Measurements from ENCODE around the gene DEF6.

DEF6 gene

GRCh38 chr6:35297601-35298481 lies at the start of gene DEF6:
DEF6 (plus strand) TSS chr6:35297818; CDS start chr6:35297857, 39 bp downstream.
- Mint-ChIP-seq H3K9me3 (no peaks in the 10 kb centered on the region), H3K4me3 (peak within 1 kb of the TSS; percentile 92), H3K27me3 (no peaks in the 10 kb centered on the region), H3K36me3 (ENCODE audit: low read depth) (peaks cover 34% of the 10 kb centered on the region), H3K4me1 (ENCODE audit: low read depth) (peaks cover 48% of the 10 kb centered on the region), H3K27ac (peak within 1 kb of the TSS; percentile 97)

GRCh38 chr6:35248300-35248699 lies 49.3 kb upstream of the DEF6 start:
- Mint-ChIP-seq H3K4me3 (no peak overlapping the region), H3K27me3 (no peaks in the 10 kb centered on the region), H3K36me3 (ENCODE audit: low read depth) (peaks cover 5% of the 10 kb centered on the region), H3K4me1 (ENCODE audit: low read depth) (peaks cover 14% of the 10 kb centered on the region), H3K27ac (peak overlapping the region; percentile 36), H3K9me3 (no peaks in the 10 kb centered on the region)

GRCh38 chr6:35248965-35249364 lies 48.7 kb upstream of the DEF6 start:
- H3K4me3 Mint-ChIP-seq = no peak overlapping the region
- no peaks in the 10 kb centered on the region for H3K9me3 Mint-ChIP-seq
- H3K27me3 Mint-ChIP-seq = no peaks in the 10 kb centered on the region
- H3K27ac Mint-ChIP-seq = no peak overlapping the region
- peaks cover 14% of the 10 kb centered on the region for H3K4me1 Mint-ChIP-seq (ENCODE audit: low read depth)
- H3K36me3 Mint-ChIP-seq (ENCODE audit: low read depth) = peaks cover 5% of the 10 kb centered on the region

DNA sequence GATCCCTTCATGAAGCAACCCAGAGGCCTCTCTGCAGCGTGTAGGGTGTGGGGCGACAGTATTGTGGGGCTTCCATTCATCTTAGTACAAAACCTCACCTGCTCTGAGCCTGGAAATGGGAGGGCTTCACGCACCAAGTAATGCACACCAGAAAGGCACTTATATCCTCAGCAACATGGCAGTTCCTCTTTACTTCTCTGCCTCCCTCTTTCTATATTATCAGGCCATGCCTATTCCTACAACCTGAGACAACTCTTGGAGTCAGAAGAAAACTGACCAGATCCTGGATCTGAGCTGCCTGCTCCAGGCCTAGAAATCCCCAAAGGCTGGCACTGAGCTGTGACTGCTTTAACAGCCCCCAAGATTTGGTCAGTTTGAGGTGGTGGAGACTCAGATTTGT lies 45.7 kb upstream of the DEF6 start:
- Mint-ChIP-seq H3K4me1 (ENCODE audit: low read depth) (peaks cover 14% of the 10 kb centered on the region), H3K27ac (no peak overlapping the region), H3K36me3 (ENCODE audit: low read depth) (no peaks in the 10 kb centered on the region), H3K27me3 (no peaks in the 10 kb centered on the region), H3K9me3 (no peaks in the 10 kb centered on the region), H3K4me3 (no peak overlapping the region)

DNA sequence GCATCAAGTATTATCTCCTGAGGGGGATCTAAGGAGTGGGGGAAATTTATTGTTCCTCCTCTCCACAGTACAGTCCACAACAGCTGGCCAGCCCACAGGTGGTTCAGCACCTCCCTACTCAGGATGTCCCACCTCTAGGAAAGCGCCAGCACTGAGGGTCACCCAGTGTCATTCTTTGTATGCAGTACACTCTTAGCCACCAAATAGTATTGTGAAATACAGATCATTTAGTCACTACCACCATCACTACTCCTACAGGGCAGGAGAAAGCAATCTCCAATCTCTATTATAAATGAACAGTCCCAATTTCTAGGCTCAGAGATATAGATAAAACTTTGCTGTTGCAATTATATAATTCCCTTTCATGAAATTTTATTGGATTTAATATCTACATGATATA lies 44.4 kb upstream of the DEF6 start:
- Mint-ChIP-seq H3K27ac (peak overlapping the region; percentile 17), H3K9me3 (no peaks in the 10 kb centered on the region), H3K4me3 (no peak overlapping the region)

DNA sequence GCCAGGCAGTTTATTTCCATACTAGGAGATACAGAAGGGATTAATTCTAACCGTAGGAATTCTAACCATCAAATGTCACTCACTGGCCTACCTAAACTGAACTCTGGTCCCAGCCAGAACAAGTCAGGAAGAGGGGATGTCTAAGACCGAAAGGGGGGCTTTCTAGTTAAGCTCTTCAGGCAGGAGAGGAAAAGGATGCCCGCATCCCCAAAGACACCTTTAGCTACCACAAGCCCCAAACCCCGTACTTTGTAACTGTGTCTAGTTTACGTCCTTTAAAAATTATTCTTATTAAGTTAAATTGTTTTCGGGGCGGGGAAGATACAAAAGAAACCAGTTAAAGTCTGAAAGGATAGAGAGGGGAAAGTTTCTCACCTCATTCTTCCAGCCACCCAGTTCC lies 39.3 kb upstream of the DEF6 start:
- peak overlapping the region; percentile 97 for H3K4me3 Mint-ChIP-seq
- H3K27me3 Mint-ChIP-seq = no peaks in the 10 kb centered on the region
- H3K27ac Mint-ChIP-seq = peak overlapping the region; percentile 90
- H3K36me3 Mint-ChIP-seq (ENCODE audit: low read depth) = no peaks in the 10 kb centered on the region
- H3K4me1 Mint-ChIP-seq (ENCODE audit: low read depth) = peaks cover 42% of the 10 kb centered on the region
- no peaks in the 10 kb centered on the region for H3K9me3 Mint-ChIP-seq

More for the DNA sequence above, 44.4 kb upstream of the DEF6 start:
- H3K27me3 Mint-ChIP-seq = no peaks in the 10 kb centered on the region
- no peaks in the 10 kb centered on the region for H3K36me3 Mint-ChIP-seq (ENCODE audit: low read depth)
- peaks cover 12% of the 10 kb centered on the region for H3K4me1 Mint-ChIP-seq (ENCODE audit: low read depth)

DNA sequence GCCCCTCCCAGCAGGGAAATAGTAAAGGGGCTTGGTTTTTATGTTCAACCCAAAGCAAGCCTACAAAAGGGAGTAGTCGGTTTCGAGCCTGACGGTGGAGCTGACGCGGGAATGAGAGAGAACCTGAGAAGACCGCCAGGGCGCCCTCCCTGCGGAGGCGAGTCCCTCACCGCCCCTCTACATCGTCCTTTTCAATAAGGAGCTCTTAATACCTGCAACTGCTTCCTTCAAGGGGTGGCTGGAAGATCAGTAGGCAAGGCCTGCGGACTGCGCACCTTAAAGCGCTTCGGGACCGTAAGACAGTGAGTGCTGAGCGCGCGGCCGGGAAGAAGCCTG lies 38.8 kb upstream of the DEF6 start:
- Mint-ChIP-seq H3K4me1 (ENCODE audit: low read depth) (peaks cover 47% of the 10 kb centered on the region), H3K27me3 (no peaks in the 10 kb centered on the region), H3K4me3 (peak overlapping the region; percentile 97), H3K36me3 (ENCODE audit: low read depth) (no peaks in the 10 kb centered on the region), H3K9me3 (no peaks in the 10 kb centered on the region), H3K27ac (peak overlapping the region; percentile 90)

- peak within 1 kb of the TSS; percentile 97 for H3K4me3 Mint-ChIP-seq
- H3K27me3 Mint-ChIP-seq = no peaks in the 10 kb centered on the region
Measured at GRCh38 chr6:35259194-35259947, 38.2 kb upstream of the DEF6 start, which contains the start of gene ZNF76. ZNF76 (plus strand) TSS chr6:35259735; CDS start chr6:35281152, 21,417 bp downstream.

DNA sequence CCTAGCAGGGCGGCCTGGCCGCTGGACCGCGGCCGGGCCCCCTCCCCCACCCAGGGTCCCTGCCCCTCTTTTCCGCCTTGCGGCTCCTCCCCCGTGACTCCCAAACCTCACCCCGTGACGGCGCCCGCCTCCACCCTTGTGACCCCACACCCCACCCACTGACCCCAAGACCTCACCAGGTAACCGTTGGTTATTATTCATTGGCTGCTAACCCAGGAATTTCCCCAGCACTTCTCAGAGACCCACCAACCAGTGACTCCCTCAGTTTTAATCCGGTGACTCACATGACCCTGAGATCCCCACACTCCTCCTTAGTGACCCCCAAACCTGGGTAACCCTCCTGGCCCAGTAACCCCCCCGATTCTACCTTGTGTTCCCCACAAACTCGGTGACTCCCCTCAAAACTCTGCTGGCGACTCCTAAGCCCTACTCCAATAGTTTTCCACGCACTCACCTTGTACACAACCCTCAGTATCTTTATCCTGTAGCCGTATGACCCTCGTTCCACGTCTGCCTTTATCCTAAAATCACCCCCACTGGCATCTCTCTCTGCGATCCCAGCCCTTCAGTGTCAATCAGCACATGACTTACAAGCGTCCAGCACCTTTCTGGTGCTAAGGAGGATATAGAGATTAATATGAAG lies 37.5 kb upstream of the DEF6 start:
- Mint-ChIP-seq H3K4me3 (peak overlapping the region; percentile 88), H3K27ac (peak overlapping the region; percentile 92), H3K4me1 (ENCODE audit: low read depth) (peaks cover 58% of the 10 kb centered on the region), H3K9me3 (no peaks in the 10 kb centered on the region), H3K36me3 (ENCODE audit: low read depth) (no peaks in the 10 kb centered on the region), H3K27me3 (no peaks in the 10 kb centered on the region)

More at GRCh38 chr6:35259194-35259947, 38.2 kb upstream of the DEF6 start, which contains the start of gene ZNF76:
- H3K27ac Mint-ChIP-seq = peak within 1 kb of the TSS; percentile 92
- H3K9me3 Mint-ChIP-seq = no peaks in the 10 kb centered on the region
- no peaks in the 10 kb centered on the region for H3K36me3 Mint-ChIP-seq (ENCODE audit: low read depth)
- H3K4me1 Mint-ChIP-seq (ENCODE audit: low read depth) = peaks cover 52% of the 10 kb centered on the region

DNA sequence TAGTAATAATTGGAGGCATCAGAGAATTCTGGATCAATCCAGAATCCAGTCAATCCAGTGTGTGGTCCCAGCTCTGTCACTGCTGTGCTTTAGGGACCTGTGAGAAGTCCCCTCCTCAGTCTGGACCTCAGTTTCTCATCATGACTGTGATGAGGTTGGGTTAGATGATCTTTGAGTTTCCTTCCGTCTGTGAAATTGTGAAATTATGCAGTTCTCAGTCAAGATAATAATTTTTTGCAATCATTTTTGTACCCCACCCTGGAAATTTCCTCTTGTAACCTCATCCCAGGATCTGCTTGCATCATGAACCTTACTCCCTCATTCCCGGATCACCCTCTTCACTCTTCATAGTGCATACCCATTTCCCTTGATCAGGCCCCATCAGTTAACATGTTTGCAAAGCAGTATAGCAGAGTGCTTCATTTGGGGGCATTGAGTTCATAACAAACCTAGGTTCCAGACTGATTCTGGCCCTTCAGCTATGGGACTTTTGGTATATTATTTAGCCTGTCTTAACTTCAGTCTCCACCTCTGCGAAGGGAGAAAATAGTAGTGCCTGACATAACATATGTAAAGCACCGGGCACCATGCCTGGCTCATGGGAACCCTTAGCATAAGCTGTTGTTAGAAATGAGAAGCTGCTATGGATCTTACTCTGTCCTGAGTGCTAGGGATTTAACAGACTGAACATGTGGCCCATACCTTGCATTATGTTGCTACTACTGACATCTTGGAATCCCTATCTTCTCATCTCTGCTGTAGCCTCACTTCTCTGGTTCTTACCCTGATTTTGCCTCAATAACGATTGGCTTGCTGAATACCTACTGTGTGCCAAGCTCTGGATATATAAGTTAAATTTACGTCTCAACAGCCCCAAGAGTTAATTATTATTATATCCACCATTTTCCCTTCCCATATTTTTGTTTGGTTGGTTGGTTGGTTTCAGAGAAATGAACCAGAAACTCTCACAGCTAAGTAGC lies 36.7 kb upstream of the DEF6 start:
- H3K4me3 Mint-ChIP-seq = peak overlapping the region; percentile 88
- H3K27me3 Mint-ChIP-seq = no peaks in the 10 kb centered on the region
- H3K4me1 Mint-ChIP-seq (ENCODE audit: low read depth) = peaks cover 64% of the 10 kb centered on the region
- peak overlapping the region; percentile 92 for H3K27ac Mint-ChIP-seq
- no peaks in the 10 kb centered on the region for H3K36me3 Mint-ChIP-seq (ENCODE audit: low read depth)
- H3K9me3 Mint-ChIP-seq = no peaks in the 10 kb centered on the region

GRCh38 chr6:35262596-35262995 lies 35.0 kb upstream of the DEF6 start:
- H3K27me3 Mint-ChIP-seq = no peaks in the 10 kb centered on the region
- H3K27ac Mint-ChIP-seq = peak overlapping the region; percentile 5
- H3K36me3 Mint-ChIP-seq (ENCODE audit: low read depth) = peaks cover 3% of the 10 kb centered on the region
- no peak overlapping the region for H3K4me3 Mint-ChIP-seq
- H3K9me3 Mint-ChIP-seq = no peaks in the 10 kb centered on the region
- H3K4me1 Mint-ChIP-seq (ENCODE audit: low read depth) = peaks cover 65% of the 10 kb centered on the region

DNA sequence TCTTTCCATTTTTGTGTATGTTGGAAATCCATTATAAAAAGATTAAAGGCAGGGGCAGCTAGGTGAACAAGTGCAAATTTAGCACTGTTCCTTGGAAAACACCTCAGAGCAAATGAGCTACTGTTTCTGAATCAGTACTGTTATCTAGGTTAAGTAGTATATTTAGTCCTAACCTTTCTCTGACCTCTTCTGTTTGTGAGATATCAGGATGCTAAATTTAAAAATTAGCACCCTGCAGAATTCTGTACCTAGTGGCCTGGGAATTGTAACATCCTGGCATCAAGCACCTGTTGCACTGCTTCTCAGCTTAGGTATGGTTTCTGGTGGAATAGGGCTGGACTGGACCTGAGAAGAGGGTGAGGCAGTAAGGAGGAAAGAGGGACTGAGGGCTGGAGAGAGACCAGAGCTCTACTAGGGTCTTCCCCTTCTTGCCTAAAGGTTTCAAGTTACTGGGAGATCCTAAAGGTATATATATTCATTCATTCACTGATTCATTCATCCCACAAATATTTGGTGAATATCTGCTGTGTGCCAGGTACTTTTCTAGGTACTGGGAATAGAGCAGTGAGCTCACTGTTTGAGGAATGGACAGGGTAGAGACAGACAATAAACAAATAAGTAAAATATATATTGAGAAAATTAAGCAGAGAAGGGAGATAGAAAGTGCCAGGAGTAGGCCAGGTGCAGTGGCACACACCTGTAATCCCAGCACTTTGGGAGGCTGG lies 32.9 kb upstream of the DEF6 start:
- Mint-ChIP-seq H3K27ac (no peak overlapping the region), H3K27me3 (no peaks in the 10 kb centered on the region), H3K4me1 (ENCODE audit: low read depth) (peaks cover 60% of the 10 kb centered on the region), H3K4me3 (no peak overlapping the region), H3K36me3 (ENCODE audit: low read depth) (peaks cover 9% of the 10 kb centered on the region), H3K9me3 (no peaks in the 10 kb centered on the region)

DNA sequence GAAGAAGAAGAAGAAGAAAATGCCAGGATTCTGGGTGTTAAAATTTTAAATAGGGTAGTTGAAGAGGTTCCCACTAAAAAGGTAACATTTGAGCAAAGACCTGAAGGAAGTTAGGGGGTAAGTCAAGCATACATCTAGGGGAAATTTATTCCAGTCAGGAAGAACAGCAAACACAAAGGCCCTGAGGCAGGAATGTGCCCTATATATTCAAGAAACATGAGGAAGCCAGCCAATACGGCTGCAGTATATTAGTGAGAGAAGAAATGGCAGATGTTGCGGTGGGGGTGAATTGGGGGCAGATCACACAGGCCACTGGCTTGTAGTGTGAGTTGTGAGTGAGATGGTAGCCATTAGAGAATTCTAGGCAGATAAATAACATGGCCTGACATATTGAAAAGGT lies 32.1 kb upstream of the DEF6 start:
- H3K27me3 Mint-ChIP-seq = no peaks in the 10 kb centered on the region
- H3K27ac Mint-ChIP-seq = no peak overlapping the region
- peaks cover 12% of the 10 kb centered on the region for H3K36me3 Mint-ChIP-seq (ENCODE audit: low read depth)
- no peak overlapping the region for H3K4me3 Mint-ChIP-seq
- H3K4me1 Mint-ChIP-seq (ENCODE audit: low read depth) = peaks cover 54% of the 10 kb centered on the region
- H3K9me3 Mint-ChIP-seq = no peaks in the 10 kb centered on the region

Measured in stimulated activated naive CD8-positive, alpha-beta T cell treated with anti-CD3 and anti-CD28 coated beads, Interleukin-15, Interleukin-2, amounts not matched to agents 100 ng/mL and 50 ng/mL, for 24 hours (primary cell).